CD4-positive, alpha-beta T cell (primary cell): Measurements from ENCODE around the gene ASTN2. TPM values are rescaled to one million over a fixed set of nuclear protein-coding genes. Genes with fewer than 3 reads are reported as not detected.

Experiments used
- ATAC-seq: fragments of 200-7000 bp; cut with Tn5 transposase; one replicate; pipeline ENCODE4 v1.10.0; 2022; ENCODE audit warnings: mild to moderate bottlenecking; ENCODE audit not compliant: poor library complexity
- CTCF ChIA-PET: fragments of 350-600 bp; sonication (Branson Sonifier 250); formaldehyde crosslinking; loops from one replicate; lab custom pipeline; 2021; ENCODE audit warnings: antibody characterized with exemption, inconsistent platforms; lab: Charles Lee
- POLR2A ChIA-PET: fragments of 350-600 bp; sonication (Branson Sonifier 250); formaldehyde crosslinking; loops from one replicate; lab custom pipeline; 2021; ENCODE audit warnings: antibody characterized with exemption, inconsistent platforms; lab: Charles Lee
- DNase-seq, 14 experiments: peaks; one replicate each; pipeline ENCODE4 v3.0.0-alpha.2; 2013 to 2020; ENCODE audit warnings: mixed read lengths in 2 of 14
- H3K27ac ChIP-seq, 2 donors: one replicate each; pipeline versions ENCODE4 v1.5.1 to v1.7.0; 2013; ENCODE audit warnings: low read length in 2 of 2, low read depth in 1 of 2, mild to moderate bottlenecking in 1 of 2
- H3K27me3 ChIP-seq, 2 experiments: 1 replicate in 1 of 2; 2 replicates in 1 of 2; pipeline versions ENCODE4 v1.6.1 to v1.7.0; 2013; ENCODE audit warnings: low read length in 2 of 2, control low read depth in 1 of 2, mild to moderate bottlenecking in 1 of 2, moderate library complexity in 1 of 2; ENCODE audit not compliant: insufficient read depth in 2 of 2, control insufficient read depth in 1 of 2
- H3K36me3 ChIP-seq: one replicate; pipeline ENCODE4 v1.6.1; 2013; ENCODE audit warnings: low read length, control low read depth; ENCODE audit not compliant: insufficient read depth
- H3K4me1 ChIP-seq: one replicate; pipeline ENCODE4 v1.6.1; 2013; ENCODE audit warnings: low read length, control low read depth; ENCODE audit not compliant: insufficient read depth
- H3K4me3 ChIP-seq: one replicate; pipeline ENCODE4 v1.5.1; 2013; ENCODE audit warnings: mild to moderate bottlenecking, low read length, moderate library complexity
- H3K9me3 ChIP-seq, 2 experiments: 1 replicate in 1 of 2; 2 replicates in 1 of 2; pipeline versions ENCODE4 v1.6.1 to v1.7.0; 2013; ENCODE audit warnings: low read length in 2 of 2, mild to moderate bottlenecking in 2 of 2, control low read depth in 1 of 2, moderate library complexity in 1 of 2; ENCODE audit not compliant: control insufficient read depth in 1 of 2, insufficient read depth in 1 of 2
- H3K27ac Mint-ChIP-seq: one replicate; pipeline ENCODE4 v1.8.0; 2020; ENCODE audit warnings: mixed read lengths
- H3K27me3 Mint-ChIP-seq: one replicate; pipeline ENCODE4 v1.8.0; 2021; ENCODE audit warnings: mixed read lengths
- H3K36me3 Mint-ChIP-seq: one replicate; pipeline ENCODE4 v1.8.0; 2021; ENCODE audit warnings: low read depth, mixed read lengths
- H3K4me1 Mint-ChIP-seq: one replicate; pipeline ENCODE4 v1.8.0; 2021; ENCODE audit warnings: low read depth, mixed read lengths
- H3K4me3 Mint-ChIP-seq: one replicate; pipeline ENCODE4 v1.8.0; 2020; ENCODE audit warnings: mild to moderate bottlenecking, mixed read lengths
- H3K9me3 Mint-ChIP-seq: one replicate; pipeline ENCODE4 v1.8.0; 2020; ENCODE audit warnings: mixed read lengths
- intact Hi-C, 2 experiments: fragments of 100-400 bp; cut with DNase I in 1 of 2; cut with micrococcal nuclease in 1 of 2; formaldehyde crosslinking; loops; one replicate each; pipeline versions ENCODE4 v1.15.1 to v1.9.0; 2023 to 2025; cut with DNase I, micrococcal nuclease
- total RNA-seq, 174 experiments: library from RNA in 2 of 174; stranded (reverse) in 2 of 174; gene quantifications; one replicate each; pipeline ENCODE4 v1.2.3 and lab custom pipeline; 2021 to 2026
- TF ChIP-seq, protein P1 (sequence below): fragments of 200-600 bp; IDR thresholded peaks from one replicate; pipeline ENCODE4 v1.8.0; 2022; ENCODE audit warnings: antibody characterized with exemption, mild to moderate bottlenecking

The ASTN2 gene
- total RNA-seq, 2 experiments from 2014 or later = 2.3 to 2.4 TPM

DNA sequence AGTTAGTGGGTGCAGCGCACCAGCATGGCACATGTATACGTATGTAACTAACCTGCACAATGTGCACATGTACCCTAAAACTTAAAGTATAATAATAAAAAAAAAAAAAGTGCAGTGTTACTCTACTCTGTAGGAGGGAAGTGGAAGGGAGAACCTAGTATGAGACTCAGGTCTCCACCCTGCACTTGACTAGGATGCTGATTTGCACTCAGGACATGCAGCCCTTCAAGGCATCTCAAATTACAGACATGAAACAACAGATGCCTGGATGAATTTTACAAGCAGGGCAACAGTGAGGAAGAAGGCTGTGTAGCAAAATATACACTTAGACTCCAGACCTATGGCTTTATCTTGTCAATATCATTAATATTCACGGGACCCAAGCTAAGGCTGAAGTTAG, 711.2 kb downstream of the ASTN2 start:
- POLR2A ChIA-PET = no interaction called here
- H3K27me3 Mint-ChIP-seq = no peaks in the 10 kb centered on the region
- H3K27me3 ChIP-seq = no peaks in the 10 kb centered on the region
- H3K4me1 Mint-ChIP-seq = peaks cover 29% of the 10 kb centered on the region
- intact Hi-C loops = no loop called here
- H3K4me3 ChIP-seq = no peak overlapping the region
- H3K9me3 Mint-ChIP-seq = peaks cover 9% of the 10 kb centered on the region
- H3K4me1 ChIP-seq = peaks cover 3% of the 10 kb centered on the region
- CTCF ChIA-PET = no interaction called here
- H3K36me3 Mint-ChIP-seq = peaks cover 37% of the 10 kb centered on the region
- no peak overlapping the region for H3K27ac ChIP-seq
- H3K36me3 ChIP-seq = peaks cover 17% of the 10 kb centered on the region
- H3K4me3 Mint-ChIP-seq = no peak overlapping the region
- H3K9me3 ChIP-seq = no peaks in the 10 kb centered on the region
- ATAC-seq = no peak
- TF ChIP-seq, protein P1, sequence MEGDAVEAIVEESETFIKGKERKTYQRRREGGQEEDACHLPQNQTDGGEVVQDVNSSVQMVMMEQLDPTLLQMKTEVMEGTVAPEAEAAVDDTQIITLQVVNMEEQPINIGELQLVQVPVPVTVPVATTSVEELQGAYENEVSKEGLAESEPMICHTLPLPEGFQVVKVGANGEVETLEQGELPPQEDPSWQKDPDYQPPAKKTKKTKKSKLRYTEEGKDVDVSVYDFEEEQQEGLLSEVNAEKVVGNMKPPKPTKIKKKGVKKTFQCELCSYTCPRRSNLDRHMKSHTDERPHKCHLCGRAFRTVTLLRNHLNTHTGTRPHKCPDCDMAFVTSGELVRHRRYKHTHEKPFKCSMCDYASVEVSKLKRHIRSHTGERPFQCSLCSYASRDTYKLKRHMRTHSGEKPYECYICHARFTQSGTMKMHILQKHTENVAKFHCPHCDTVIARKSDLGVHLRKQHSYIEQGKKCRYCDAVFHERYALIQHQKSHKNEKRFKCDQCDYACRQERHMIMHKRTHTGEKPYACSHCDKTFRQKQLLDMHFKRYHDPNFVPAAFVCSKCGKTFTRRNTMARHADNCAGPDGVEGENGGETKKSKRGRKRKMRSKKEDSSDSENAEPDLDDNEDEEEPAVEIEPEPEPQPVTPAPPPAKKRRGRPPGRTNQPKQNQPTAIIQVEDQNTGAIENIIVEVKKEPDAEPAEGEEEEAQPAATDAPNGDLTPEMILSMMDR = no peak
- no peak for DNase-seq
- no peak overlapping the region for H3K27ac Mint-ChIP-seq

DNA sequence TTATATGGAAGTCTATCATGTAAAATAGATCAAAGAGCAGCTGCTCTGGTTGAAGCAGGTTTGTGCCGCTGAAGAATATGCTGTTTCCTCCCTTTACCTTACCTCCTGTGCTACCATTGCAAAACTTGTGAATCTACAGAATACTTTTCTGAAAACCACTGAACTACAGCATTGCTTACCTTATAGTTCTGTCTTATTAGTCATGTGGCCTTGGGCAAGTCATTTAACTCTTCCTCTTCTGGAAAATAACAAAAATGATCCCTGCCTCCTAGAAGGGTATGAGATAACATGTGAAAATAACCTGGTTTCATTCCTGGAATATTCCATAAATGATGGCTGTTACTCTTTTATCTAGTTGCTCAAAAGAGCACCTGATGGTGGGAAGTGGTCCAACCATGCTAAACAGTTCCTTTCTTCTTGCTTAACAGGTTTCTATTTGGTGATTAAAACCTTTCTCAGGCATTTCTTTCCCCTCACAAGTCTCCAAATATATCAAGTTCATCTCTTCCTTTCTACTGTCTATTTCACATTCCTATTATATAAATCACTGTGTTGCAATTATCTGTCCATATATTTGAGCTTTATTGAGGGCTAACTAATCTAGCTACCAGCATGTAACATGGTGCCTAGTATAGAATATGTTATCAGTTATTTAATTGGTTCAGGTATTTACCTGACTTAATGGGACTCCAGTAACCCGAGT, 712.8 kb downstream of the ASTN2 start:
- H3K27ac Mint-ChIP-seq = peak overlapping the region; percentile 82
- no peak overlapping the region for H3K27ac ChIP-seq
- CTCF ChIA-PET = no interaction called here

DNA sequence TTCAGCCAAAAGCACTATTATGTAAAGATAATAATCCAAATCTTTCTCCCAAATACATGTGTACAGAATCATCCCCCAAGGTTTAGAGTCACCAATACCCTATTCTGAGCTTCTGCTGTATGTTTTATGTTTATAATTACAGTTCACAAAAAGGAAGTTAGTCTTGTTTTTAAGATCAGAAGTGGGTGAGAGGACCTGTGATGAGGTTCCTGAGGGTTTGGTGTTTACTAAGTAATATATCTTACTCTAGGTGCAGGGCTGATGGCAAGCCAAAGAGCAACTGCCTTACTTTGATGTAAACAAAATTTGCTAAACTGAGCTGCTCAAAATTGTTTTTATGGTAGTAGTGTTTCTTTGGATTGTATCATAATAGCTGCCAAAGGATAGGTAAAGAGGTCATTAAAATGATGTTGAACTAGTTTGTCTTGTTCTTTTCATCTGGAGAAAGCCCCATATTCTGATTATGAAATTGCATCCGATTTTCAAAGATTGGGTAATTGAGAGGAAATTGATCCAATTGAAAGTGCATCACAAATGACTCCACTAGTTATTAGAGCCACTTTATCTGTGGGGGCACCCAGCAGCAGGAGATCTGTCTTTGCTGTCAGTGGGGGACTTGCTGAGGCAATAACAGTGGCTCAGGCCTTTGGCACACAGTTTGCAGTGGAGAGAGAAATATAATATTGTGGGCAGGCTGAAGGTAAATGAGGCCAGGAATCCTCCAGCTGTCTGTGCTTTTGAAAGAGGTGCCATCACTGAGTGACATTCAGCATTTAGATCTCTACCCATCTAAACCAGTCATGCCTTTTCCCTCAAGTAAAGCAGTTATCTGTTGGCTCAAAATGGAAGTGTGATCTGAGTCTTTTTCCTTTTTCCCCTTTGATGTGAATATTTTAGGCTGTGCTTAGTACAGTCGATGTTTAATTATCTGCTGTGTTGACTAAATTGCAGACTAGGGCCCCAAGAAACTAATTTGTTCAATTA, 713.7 kb downstream of the ASTN2 start:
- H3K4me1 Mint-ChIP-seq = peaks cover 29% of the 10 kb centered on the region
- H3K4me1 ChIP-seq = peaks cover 3% of the 10 kb centered on the region
- intact Hi-C loops = no loop called here
- H3K27ac ChIP-seq = no peak overlapping the region
- peaks cover 28% of the 10 kb centered on the region for H3K36me3 ChIP-seq
- H3K4me3 Mint-ChIP-seq = peak overlapping the region; percentile 22
- TF ChIP-seq, protein P1 = no peak
- H3K9me3 ChIP-seq = peaks cover 0 to 5% of the 10 kb centered on the region in 2 experiments
- POLR2A ChIA-PET = interaction anchor here (1.4 kb wide), 1 partner anchor 15 kb away, joined by 3 read pairs; the partner anchor contains the start of gene TRIM32
- H3K4me3 ChIP-seq = no peak overlapping the region
- peaks cover 9% of the 10 kb centered on the region for H3K9me3 Mint-ChIP-seq
- no peak for ATAC-seq
- peaks cover 62% of the 10 kb centered on the region for H3K36me3 Mint-ChIP-seq
- DNase-seq = no peak
- H3K27ac Mint-ChIP-seq = peak overlapping the region; percentile 82
- H3K27me3 ChIP-seq = no peaks in the 10 kb centered on the region
- H3K27me3 Mint-ChIP-seq = no peaks in the 10 kb centered on the region
- CTCF ChIA-PET = no interaction called here

More for the DNA sequence above, 712.8 kb downstream of the ASTN2 start:
- ATAC-seq = peak; percentile 37
- H3K4me3 Mint-ChIP-seq = no peak overlapping the region
- POLR2A ChIA-PET = interaction anchor here (1.4 kb wide), 1 partner anchor 15 kb away, joined by 3 read pairs; the partner anchor contains the start of gene TRIM32
- Histone ChIP-seq H3K36me3 (peaks cover 28% of the 10 kb centered on the region), H3K4me1 (peaks cover 3% of the 10 kb centered on the region), H3K4me3 (no peak overlapping the region), H3K9me3 (peaks cover 0 to 5% of the 10 kb centered on the region in 2 experiments), H3K27me3 (no peaks in the 10 kb centered on the region)
- H3K36me3 Mint-ChIP-seq = peaks cover 53% of the 10 kb centered on the region
- TF ChIP-seq, protein P1 = no peak
- H3K9me3 Mint-ChIP-seq = peaks cover 9% of the 10 kb centered on the region
- intact Hi-C loops = no loop called here
- peak in 1 of 14 experiments; percentile 22 for DNase-seq
- no peaks in the 10 kb centered on the region for H3K27me3 Mint-ChIP-seq
- peaks cover 29% of the 10 kb centered on the region for H3K4me1 Mint-ChIP-seq
